ENCODE data around the gene LY6G5C. TPM values are rescaled to one million over a fixed set of nuclear protein-coding genes. Genes with fewer than 3 reads are reported as not detected.

The LY6G5C gene
- total and polyA plus RNA-seq, 4 donors = 0.59 to 2.5 (median 1.1) TPM

DNA sequence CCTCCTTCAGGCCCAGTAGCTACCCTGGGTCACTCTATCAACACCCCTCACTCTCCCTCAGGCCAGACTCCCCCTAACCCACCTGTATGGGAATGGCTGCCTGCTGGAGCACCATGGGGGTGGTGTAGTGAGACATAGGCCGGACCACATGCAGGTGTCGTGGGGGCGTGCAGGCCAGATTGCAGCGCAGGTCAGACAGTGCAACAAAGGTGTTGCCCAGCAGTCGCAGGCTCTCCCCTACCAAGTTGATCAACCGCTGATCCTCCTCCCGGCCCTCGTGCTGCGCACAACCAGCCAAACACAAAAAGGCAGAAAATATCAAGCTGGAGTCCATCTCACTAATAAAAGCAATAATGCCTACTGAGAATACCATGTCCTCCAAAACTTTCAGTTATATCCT is 35.5 kb downstream of the LY6G5C start:
- TF ChIP-seq MAX (IDR thresholded peaks at IDR 0.05) (no peak), YY1 (IDR thresholded peaks at IDR 0.05) (no peak), SP1 (IDR thresholded peaks at IDR 0.05) (no peak), HNF4A (conservative IDR thresholded peaks at IDR 0.05) (no peak), REST (IDR thresholded peaks at IDR 0.05) (no peak), ATF3 (IDR thresholded peaks at IDR 0.05) (no peak), NR2F2 (IDR thresholded peaks at IDR 0.05) (no peak), RXRA (IDR thresholded peaks at IDR 0.05) (no peak), GABPA (IDR thresholded peaks at IDR 0.05 in 1 of 2, conservative IDR thresholded peaks at IDR 0.05 in 1 of 2) (no peak), RAD21 (IDR thresholded peaks at IDR 0.05) (no peak), FOXA1 (IDR thresholded peaks at IDR 0.05) (no peak), TAF1 (conservative IDR thresholded peaks at IDR 0.05) (no peak), EGR1 (IDR thresholded peaks at IDR 0.05; ENCODE audit: low read depth in 2 of 2) (no peak), HNF4G (IDR thresholded peaks at IDR 0.05) (no peak), JUND (IDR thresholded peaks at IDR 0.05) (no peak), FOXA2 (IDR thresholded peaks at IDR 0.05) (no peak)
- TF ChIP-seq, protein P1, sequence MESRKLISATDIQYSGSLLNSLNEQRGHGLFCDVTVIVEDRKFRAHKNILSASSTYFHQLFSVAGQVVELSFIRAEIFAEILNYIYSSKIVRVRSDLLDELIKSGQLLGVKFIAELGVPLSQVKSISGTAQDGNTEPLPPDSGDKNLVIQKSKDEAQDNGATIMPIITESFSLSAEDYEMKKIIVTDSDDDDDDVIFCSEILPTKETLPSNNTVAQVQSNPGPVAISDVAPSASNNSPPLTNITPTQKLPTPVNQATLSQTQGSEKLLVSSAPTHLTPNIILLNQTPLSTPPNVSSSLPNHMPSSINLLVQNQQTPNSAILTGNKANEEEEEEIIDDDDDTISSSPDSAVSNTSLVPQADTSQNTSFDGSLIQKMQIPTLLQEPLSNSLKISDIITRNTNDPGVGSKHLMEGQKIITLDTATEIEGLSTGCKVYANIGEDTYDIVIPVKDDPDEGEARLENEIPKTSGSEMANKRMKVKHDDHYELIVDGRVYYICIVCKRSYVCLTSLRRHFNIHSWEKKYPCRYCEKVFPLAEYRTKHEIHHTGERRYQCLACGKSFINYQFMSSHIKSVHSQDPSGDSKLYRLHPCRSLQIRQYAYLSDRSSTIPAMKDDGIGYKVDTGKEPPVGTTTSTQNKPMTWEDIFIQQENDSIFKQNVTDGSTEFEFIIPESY (IDR thresholded peaks at IDR 0.05) = no peak
- TF ChIP-seq, protein P2, sequence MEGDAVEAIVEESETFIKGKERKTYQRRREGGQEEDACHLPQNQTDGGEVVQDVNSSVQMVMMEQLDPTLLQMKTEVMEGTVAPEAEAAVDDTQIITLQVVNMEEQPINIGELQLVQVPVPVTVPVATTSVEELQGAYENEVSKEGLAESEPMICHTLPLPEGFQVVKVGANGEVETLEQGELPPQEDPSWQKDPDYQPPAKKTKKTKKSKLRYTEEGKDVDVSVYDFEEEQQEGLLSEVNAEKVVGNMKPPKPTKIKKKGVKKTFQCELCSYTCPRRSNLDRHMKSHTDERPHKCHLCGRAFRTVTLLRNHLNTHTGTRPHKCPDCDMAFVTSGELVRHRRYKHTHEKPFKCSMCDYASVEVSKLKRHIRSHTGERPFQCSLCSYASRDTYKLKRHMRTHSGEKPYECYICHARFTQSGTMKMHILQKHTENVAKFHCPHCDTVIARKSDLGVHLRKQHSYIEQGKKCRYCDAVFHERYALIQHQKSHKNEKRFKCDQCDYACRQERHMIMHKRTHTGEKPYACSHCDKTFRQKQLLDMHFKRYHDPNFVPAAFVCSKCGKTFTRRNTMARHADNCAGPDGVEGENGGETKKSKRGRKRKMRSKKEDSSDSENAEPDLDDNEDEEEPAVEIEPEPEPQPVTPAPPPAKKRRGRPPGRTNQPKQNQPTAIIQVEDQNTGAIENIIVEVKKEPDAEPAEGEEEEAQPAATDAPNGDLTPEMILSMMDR (IDR thresholded peaks at IDR 0.05; ENCODE audit: low read depth, low read length, missing input control) = no peak
- no peak overlapping the region for H3K9ac ChIP-seq (ENCODE audit: low read depth in 1 of 2, low read length in 2 of 2)
- no peaks in the 10 kb centered on the region for H3K27me3 ChIP-seq (ENCODE audit: control insufficient read depth in 4 of 4, insufficient read depth in 4 of 4, low read length in 3 of 4)
- H3K36me3 ChIP-seq (ENCODE audit: control insufficient read depth in 4 of 4, insufficient read depth in 3 of 4, low read depth in 1 of 4, low read length in 3 of 4) = peaks cover 36 to 82% (median 65%) of the 10 kb centered on the region in 4 donors
- no peak overlapping the region for H3K27ac ChIP-seq (ENCODE audit: low read depth in 1 of 2, low read length in 2 of 2)
- no peak for DNase-seq (ENCODE audit: low spot score)
- WGBS = 98% methylated on average over 9 of the region's 9 CpGs
- H3K4me1 ChIP-seq (ENCODE audit: control insufficient read depth in 4 of 4, insufficient read depth in 4 of 4, low read length in 3 of 4) = peaks cover 0 to 24% (median 18%) of the 10 kb centered on the region in 4 donors
- H3K9me3 ChIP-seq (ENCODE audit: control insufficient read depth in 4 of 4, low read length in 3 of 4) = no peaks in the 10 kb centered on the region
- H3K4me3 ChIP-seq (ENCODE audit: low read depth in 1 of 3, low read length in 3 of 3) = no peak overlapping the region

Measured in liver (tissue), 9 donors.